Left renal cortex interstitium (tissue), 4 donors: Measurements from ENCODE around the gene MGAT4A. TPM values are rescaled to one million over a fixed set of nuclear protein-coding genes. Genes with fewer than 3 reads are reported as not detected.
A peak's percentile ranks its signal among the peaks of the same experiment; 100 is the strongest.

ENCODE experiments used
- DNase-seq, 4 donors: peaks; one replicate each; pipeline ENCODE4 v3.0.0-alpha.2; 2013; ENCODE audit warnings: low read depth in 4 of 4, low spot score in 2 of 4, missing footprints in 1 of 4
- polyA plus RNA-seq, 4 donors: library from polyadenylated mRNA; unstranded; fragments of 120-200 nt; gene quantifications; one replicate each; pipeline ENCODE4 v1.2.1, GENCODE V29; 2013; ENCODE audit not compliant: insufficient read length in 4 of 4

Gene MGAT4A
- polyA plus RNA-seq: 10 to 100 TPM; 23.1 to 35.9 (median 29.2) TPM

DNA sequence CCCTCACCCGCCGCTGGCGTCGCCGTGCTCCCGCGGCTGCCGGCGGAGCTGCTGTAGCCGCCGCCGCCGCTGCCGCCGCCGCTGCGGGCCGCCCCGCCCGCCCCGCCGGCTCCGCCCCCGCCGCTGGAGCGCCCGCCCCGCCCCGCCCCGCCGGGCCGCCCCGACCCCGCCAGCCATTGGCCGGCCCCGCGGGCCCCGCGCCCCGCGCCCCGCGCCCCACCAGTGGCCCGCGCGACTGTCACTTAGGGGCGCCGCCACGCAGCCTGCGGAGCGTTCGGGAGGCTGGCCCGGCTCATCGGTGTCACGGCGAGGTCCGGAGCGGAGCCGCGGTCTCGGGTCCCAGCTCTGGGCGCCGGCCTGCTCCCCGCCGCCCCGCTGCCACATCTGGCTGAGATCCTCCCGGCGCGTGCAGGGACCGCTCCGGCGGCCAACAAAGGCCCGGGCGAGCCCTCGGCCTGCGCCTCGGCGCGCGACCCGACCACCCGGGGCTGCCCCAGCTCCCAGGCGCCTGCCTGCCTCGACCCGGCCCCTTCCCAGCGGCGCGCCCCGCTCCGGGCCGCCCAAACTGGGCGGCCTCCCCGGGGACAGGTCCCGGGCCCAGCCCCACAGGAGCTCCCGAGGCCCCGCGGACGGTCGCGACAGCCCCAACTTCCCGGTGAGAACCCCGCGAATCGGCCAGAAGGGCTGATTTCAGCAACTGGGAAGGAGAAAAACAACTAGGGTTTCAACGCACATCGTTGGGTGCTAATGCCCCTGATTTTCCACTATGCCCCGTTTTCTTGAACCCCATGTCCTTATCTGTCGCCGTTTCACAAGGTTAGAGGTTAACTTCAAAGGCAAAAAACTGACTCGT, at the start of gene MGAT4A:
MGAT4A (minus strand) TSS at position 92 of the 853 bp plus-strand sequence. CDS start 4,800 bp downstream, outside the sequence.
- DNase-seq: peak in 2 of 4 donors; percentile 15 to 31

DNA sequence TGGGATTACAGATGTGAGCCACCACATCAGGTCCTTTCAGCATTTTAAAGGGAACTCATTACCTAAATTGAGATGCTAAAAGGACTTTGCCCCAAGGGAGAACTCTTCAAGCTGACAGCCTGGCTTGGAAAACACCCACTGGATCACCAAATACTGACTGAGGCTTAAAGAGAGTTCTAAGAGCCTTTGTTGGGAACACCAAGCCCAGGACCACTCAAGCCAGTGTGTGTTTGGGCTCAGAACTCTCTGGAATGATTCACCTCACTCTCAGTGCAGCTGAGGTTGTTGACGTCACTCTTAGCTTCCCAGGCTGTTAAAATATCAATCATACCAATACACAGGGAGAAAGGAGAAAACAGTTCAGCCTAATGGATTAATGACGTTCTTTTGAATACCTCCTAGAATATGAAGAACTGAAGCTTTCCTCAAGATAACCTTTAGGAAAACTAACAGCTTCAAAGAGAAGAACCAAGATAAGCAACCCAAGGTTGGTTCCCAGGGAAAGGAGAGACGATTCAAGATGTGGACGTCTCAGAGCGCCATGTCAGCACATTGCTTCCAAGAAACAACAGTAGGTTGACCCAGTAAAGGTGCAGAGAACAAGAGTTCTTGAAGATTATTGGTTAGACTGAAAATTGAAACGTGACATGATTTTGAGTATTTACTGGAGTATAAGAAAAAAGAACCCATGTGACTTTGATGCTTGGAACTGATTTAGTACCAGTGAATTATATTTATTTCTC, 48.0 kb upstream of the MGAT4A start:
- DNase-seq: no peak

DNA sequence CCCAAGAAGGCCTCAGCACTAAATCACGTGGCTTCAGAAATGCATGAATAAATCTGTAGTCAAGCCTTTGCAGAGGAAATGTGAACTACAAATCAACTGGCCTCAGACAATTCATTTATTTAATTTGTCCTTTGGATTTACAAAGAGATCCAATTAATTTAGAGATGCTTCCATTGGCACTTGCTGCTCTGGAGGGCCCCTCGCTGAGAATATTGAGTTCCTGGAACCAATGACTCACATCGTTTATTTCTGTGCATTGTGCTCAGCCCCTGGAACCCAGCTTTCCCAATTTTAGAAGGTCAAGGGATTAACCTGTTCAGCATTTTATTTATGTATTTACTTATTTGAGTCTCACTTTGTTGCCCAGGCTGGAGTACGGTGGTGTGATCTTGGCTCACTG, 47.2 kb upstream of the MGAT4A start:
- no peak for DNase-seq

DNA sequence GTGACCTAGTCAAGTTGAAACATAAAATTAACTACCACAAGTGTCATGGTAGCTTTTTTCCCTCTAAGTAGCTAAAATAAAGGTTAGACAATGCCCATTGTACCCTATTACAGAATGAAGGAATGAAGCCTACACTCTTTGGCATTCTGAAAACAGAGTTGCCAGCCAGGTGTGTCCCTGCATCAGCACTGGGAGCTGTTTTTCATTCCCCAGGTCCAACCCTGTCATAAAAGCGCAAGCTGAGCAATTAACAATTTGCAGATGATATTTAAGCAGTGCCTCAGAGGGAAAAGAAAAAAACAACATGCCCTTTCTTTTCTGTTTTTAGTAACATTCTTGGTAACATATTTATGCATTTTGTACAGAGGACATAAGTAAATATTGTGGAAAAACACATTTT, 46.8 kb upstream of the MGAT4A start:
- no peak for DNase-seq

DNA sequence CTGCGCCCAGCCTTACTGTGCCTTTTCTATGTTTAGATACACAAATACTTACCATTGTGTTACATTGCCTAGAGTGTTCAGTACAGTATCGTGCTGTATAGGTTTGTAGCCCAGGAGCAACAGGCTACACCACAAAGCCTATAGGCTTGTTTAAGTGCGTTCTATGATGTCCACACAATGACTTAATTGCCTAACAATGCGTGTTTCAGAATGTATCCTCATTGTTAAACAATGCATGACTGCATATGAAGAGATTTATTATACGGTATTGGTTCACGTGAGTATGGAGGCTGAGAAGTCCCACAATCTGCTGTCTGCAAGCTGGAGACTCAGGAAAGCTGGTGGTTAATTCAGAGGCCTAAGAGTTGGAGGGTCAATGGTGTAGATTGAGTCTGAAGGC, 46.1 kb upstream of the MGAT4A start:
- no peak for DNase-seq

DNA sequence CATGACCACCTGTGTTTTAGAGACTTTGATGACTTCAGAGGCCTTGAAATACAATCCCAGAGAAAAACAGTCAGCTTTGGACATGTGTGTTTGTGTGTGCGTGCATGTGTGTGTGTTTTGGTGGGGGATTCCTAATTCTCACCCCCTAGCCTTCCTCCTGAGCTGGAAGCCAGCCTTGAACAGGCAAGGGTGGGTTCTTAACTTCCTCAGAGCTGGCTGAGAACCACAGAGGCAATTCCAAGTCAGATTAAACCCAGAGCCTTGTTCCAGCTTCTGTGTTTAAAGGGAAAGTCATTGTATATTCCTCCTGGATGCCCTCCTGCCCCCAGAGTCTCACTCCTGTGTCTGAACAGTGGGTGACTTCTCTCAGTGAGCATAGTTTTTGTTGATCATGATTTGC, 45.2 kb upstream of the MGAT4A start:
- no peak for DNase-seq

DNA sequence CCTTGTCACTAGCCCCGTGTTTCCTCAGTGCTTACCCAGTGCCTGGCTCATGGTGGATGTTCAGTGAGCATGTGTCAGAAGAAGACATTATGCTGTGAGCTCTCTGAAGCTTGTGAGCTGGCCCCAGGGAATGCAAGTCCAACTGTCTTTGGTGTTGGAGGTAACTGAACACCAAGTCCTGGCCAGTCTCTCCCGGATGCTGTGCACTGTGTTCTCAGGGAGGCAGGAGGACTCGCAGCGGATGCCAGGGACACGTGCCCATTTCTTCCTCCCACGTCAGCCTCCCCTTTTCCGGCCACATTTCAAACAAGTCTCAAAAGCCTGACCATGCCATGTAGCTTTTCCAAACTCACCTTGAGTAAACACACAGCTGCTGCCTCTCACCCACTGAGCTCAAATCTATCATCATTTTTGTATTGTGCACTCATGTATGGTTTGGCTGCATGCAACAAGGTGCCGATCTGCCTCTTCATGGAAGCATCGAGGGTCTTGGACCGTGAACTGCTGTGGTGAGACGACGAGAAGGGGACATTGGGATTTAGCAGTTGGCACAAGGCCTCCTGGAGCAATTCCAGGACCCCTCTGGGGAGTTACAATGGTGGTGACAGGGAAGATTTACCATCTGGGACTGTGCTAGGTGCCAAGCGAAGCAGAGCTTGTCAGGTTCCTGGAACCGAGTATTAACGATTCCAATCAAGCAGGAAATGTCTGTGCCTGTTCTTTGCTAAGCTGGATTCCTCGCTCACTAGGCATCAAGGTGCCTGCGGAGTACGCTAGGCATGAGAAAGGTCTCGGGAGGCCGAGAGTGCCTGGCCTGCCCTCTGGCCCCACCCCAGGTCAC, 44.4 kb upstream of the MGAT4A start:
- DNase-seq: no peak

DNA sequence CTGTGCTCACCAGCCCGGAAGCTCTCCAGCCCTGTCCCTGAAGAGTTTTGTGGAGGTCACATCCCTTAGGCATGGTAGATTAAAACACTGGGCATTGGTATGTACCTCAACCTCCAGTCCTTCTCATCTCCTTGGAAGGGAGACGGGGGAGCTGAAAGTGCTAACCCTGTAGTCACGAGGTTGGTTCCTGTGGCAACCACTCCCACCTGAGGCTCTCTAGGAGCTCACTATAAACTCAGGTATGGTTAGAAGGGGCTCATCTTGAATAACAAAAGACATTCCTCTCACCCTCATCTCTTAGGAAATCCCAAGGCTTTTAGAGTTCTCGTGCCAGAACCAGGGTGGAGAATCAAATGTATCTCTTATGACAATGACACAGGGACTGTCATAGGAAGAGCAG, 43.0 kb upstream of the MGAT4A start:
- no peak for DNase-seq

DNA sequence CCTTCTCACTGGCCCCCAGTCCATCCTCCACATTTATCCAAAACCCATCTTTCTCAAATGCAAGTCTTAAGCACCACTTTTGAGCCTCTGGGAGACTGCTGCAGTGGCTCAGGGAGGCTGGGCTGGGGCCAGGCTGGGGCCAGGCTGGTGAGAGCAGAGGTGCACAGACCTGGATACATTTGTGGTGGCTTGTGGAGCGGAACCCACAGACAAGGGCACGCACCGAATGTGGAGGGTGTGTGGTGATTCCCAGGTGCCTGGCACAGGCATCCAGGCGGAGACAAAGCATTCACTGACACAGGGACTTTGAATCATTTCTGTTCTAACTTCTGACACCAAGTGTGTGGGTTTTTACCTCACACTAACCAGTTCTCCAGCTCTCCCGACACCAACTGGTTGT, 42.2 kb upstream of the MGAT4A start:
- no peak for DNase-seq

DNA sequence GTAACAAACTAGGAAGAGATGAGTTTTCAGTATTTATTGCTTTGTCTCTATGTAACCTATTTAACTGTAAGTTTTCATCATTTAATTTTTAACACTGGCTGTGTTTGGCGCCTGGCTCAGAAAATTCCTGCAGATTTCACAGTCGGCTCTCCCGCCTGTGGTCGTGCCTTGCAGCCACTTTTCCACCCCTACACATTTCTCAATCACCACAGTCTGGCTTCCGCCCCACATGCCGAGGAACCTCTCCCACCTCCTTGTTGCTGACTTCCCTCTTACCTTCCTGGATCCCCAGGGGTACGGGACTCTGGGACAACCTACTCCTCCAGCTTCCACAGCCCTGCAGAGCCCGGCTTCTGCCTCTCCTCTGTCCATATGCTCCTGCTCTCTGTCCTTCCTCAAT, 41.6 kb upstream of the MGAT4A start:
- no peak for DNase-seq

DNA sequence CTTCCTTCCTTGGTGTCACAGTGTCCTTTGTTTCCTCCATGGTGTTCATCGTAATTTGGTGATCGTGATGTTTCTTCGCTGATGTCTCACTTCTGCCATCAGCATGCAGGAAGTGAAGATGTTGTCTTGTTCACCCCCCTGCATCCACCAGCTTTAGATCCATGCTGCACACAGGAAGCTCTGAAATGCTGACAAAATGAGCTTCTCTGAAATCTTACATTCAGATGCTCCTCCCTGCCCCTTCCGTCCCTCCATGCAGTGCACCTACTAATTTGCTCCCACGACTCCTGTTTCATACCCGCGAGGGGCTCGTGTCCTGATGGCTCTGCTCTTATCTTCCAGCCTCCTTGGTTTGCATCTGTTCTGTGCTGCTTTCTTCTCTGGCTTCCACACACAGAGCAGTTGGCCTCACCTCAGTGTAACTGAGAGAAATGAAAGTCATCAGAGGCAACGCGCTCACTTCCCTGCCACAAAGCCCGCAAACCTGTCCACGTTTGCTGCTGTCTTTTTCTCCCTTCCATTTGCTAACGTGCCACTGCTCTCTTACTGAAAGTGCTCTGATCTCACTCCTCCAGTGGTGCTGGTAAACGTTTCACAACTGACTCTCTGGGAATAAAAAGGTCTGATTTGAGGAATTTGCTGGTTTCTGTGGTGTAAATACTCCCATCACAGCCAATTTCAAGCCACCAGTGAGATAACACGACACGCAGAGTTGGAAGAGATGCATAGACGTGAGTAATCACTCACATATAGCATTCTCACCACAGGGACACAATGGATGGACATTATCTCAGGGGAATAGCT, 41.0 kb upstream of the MGAT4A start:
- no peak for DNase-seq

DNA sequence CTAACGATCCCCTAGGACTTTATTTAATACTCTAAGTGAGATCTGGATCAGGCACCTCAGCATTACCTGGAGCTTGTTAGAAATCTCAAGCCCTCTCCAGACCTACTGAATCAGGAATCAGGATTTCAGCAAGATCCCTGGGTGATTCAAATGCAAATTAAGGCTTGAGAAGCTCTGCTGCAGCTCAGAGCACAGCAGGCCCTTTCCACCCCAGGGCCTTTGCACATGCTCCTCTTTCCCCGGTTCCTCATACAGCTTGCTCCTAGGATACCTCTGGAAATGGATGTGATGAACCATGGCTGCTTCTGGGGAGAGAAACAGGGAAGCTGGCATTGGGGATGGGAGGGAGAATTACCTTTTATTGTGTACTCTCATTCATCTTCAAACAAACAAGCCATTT, 40.3 kb upstream of the MGAT4A start:
- DNase-seq: no peak

DNA sequence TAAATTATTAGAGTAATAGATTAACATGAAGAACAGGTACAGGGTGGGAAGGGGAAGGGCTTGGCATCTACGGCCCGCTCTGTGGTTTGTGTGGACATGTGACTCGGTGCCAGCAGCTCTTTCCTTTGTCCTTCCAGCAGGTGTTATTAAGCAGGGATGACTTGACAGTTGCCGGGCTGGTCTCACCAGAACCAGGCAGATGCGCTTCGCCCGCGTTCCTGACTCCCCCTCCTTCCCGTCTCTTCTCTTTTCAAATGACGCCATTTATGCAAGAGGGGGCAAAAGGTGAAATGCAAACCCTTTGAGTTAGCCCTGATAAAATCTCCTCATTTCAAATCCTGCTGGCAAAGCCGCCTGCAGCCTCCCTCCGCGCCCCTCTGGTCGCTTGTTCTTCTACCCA, 38.9 kb upstream of the MGAT4A start:
- DNase-seq: no peak

DNA sequence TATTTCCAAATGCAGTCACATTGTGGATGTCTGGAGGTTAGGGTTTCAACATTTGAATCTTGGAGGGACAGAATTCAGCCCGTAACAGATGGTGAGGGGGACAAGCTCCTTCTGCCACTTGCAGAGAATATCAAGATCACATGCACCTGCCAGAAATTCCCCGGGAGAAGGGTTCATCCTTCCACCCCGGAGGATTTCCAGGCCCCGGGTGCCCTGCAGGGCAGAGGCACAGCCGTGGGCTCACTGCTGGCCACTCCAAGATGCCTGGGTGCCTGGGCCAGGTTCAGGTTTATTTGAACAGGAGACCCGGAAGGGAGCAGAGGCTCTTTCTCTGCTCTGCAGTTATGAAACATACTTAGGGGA, 38.2 kb upstream of the MGAT4A start:
- no peak for DNase-seq

DNA sequence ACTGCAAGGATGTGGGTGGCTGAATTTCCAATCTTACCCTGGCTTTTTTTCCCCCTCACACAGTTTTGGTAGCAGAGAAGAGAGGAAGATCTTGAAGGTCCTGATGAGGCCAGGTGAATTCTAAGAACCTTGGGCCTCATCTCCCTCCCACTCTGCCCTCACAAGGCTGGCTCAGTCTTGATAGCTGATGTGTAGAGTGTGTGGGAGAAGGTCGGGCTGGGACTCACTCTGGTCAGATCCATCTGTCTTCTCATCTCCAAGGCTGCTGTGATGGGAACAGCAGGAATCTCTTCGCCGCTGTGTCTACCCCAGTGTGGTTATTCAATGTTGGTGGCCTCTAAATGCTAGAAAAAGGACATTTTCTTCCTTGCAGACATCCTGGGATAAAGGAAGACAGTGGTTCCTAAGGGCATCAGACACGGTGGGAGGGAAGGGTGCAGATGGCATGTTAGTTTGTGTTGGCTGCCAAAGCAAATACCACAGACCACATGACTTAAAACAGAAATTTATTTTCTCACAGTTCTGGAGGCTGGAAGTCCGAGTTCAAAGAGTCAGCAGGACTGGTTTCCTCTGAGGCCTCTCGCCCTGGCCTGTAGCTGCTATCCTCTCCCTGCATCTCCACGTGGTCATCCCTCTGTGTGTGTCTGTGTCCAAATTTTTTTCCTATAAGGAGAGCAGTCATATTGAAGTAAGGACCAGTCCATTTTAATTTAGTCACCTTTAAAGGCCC, 37.6 kb upstream of the MGAT4A start:
- DNase-seq: no peak

DNA sequence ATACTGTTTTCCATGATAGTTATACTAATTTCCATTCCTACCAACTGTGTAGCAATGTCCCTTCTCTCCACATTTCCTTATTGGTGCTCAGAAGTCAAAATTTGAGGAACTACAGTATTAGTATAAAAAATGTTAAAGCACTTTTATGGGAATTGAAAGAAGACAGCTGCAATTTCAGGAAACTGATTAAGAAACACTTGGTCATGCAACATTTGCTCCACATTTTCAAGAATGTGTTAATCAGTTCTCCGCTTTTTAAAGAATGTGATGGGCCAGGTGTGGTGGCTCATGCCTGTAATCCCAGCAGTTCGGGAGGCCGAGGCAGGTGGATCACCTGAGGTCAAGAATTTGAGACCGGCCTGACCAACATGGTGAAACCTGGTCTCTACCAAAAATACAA, 33.6 kb upstream of the MGAT4A start:
- DNase-seq: no peak

DNA sequence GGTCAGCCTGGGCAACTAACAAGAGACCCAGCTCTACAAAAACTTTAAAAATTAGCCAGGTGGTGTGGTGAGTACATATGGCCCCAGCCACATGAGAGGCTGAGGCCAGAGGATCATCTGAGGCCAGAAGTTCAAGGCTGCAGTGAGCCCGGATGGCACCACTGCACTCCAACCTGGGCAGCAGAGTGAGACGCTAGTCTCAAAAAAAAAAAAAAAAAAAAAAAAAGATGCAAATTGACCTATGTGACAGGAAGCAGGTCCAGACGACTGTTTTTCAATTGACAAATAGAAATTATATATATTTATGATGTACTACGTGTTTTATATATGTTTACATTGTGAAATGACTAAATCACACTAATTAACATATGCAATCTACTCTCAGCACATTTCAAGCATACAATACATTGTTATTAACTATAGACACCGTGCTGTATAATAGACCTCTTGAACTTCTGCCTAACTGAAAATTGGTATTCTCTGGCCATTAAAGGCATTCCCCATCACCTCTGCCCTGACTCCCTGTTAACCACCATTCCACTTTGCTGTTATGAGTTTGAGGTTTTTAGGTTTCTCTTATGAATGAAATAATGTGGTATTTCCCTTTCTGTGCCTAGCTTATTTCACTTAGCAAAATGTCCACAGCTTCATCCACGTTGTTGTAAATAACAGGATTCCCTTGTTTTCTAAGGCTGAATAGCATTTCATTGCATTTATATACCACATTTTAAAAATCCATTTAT, 32.4 kb upstream of the MGAT4A start:
- DNase-seq: no peak

DNA sequence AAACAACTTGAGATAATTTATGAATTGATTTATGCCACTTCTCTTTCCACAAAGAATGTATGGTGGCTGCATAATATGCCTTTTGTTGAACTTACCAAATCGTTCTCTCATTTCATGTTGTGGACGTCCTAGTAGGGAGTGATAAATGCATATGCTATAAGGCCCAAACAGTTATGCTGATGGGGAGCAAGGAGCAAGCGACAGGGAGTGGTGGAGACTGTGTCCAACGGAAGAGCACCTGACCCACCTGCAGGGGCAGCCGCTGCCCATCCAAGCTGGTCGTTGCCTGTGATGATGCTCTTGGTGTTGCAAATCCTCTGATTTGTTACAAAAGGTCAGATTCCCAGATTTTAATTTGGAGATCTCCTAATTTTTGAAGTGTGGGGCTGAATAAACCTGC, 31.0 kb upstream of the MGAT4A start:
- DNase-seq: no peak

DNA sequence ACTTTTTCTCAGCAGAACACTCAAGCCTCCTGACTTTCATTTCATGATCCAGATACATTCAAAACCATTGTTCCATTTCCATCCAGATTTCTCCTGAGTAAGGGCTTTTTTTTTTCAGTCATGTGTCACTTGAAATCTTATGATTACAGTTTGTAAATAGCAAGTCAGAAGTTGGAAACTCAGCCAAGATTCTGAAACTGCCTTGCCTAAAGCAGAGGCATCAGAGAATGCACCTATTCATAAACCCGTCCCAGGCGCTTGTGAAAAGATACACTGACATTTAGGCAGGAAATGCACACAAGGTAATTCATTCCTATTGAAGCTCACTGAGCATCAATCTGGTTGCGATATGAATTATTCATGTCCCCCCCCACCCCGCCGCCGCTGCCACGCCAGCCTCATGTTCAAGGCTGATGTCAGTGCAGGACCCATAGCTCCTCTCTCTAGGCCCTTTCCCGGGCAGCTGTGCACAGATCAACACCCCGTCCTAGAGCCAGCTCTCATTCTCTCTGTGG, 30.4 kb upstream of the MGAT4A start:
- DNase-seq: no peak
